GM12878 (cell line): ENCODE measurements around the gene ZNF366. TPM values are rescaled to one million over a fixed set of nuclear protein-coding genes. Genes with fewer than 3 reads are reported as not detected.

Experiments
- ATF7 ChIP-seq: fragments of 450-650 bp; IDR thresholded peaks from 2 replicates; pipeline ENCODE4 v1.6.1; 2016; ENCODE audit warnings: low read depth, mild to moderate bottlenecking
- HDAC2 ChIP-seq: fragments of 200-600 bp; sonication (generic); IDR thresholded peaks from 2 replicates; pipeline ENCODE4 v1.6.1; 2017
- HDGF ChIP-seq: fragments of 450-650 bp; IDR thresholded peaks from 2 replicates; pipeline ENCODE4 v1.6.1; 2016; ENCODE audit warnings: antibody characterized with exemption
- NBN ChIP-seq: fragments of 450-650 bp; IDR thresholded peaks from 2 replicates; pipeline ENCODE4 v1.6.1; 2016
- PML ChIP-seq: IDR thresholded peaks from 2 replicates; pipeline ENCODE4 v1.6.1; 2012; ENCODE audit warnings: low read length, inconsistent platforms
- POLR2AphosphoS5 ChIP-seq: IDR thresholded peaks from 2 replicates; pipeline ENCODE4 v1.6.1; 2011; ENCODE audit warnings: mild to moderate bottlenecking, low read length, inconsistent platforms
- SMARCA5 ChIP-seq: fragments of 450-650 bp; IDR thresholded peaks from 2 replicates; pipeline ENCODE4 v1.6.1; 2017; ENCODE audit warnings: mild to moderate bottlenecking
- STAT3 ChIP-seq: IDR thresholded peaks from 2 replicates; pipeline ENCODE4 v1.6.1; 2011; ENCODE audit warnings: low read depth, low read length, improper control_type of control experiment
- USF1 ChIP-seq: IDR thresholded peaks from 2 replicates; pipeline ENCODE4 v1.6.1; 2011; ENCODE audit warnings: borderline replicate concordance, low read depth, mild to moderate bottlenecking, moderate library complexity, mixed read lengths, low read length; ENCODE audit not compliant: insufficient read depth; ENCODE audit errors: extremely low read length
- ZNF687 ChIP-seq: fragments of 450-650 bp; IDR thresholded peaks from 2 replicates; pipeline ENCODE4 v1.6.1; 2017; ENCODE audit warnings: mild to moderate bottlenecking, moderate library complexity
- polyA plus RNA-seq, 11 experiments: library from polyadenylated mRNA; depleted of rRNA in 4 of 11; unstranded in 6 of 11; stranded (reverse) in 5 of 11; fragments of >200 nt; fragmentation: Nextera tagmentation in 4 of 11; fragmentation: Illumina TruSeq in 1 of 11; extraction: Ambion mirVana in 4 of 11; extraction: Trizol in 1 of 11; gene quantifications; 1 replicate in 1 of 11; 2 replicates in 10 of 11; pipeline versions ENCODE4 v1.2.1 to v1.2.3, GENCODE V29; 2011 to 2016; ENCODE audit warnings: inconsistent platforms in 2 of 11, missing spikeins in 2 of 11, low read depth in 1 of 11
- total RNA-seq, 4 experiments: library from RNA; depleted of rRNA in 3 of 4; stranded (reverse); fragments of >200 nt in 3 of 4; fragmentation: Illumina TruSeq in 1 of 4; extraction: Trizol in 1 of 4; gene quantifications; 2 replicates each; pipeline versions ENCODE4 v1.2.1 to v1.2.3, GENCODE V29; 2013 to 2021

ZNF366 gene
- total and polyA plus RNA-seq, 10 of the 15 experiments (the other 5 are each of a cell fraction or from before 2014, with no cell fraction given) = 0.01 to 0.18 (median 0.04) TPM; not detected in 6

- TF ChIP-seq ZNF687 = 0 out of 2 replicates have a peak, but pooled peaks have one; percentile 13
- TF ChIP-seq HDAC2 = no peak
- TF ChIP-seq POLR2AphosphoS5 = no peak
- TF ChIP-seq PML = no peak
- TF ChIP-seq ATF7 = 0 out of 2 replicates have a peak, but pooled peaks have one; percentile 37
- TF ChIP-seq HDGF = no peak
- no peak for TF ChIP-seq STAT3
- peak; percentile 65 for TF ChIP-seq NBN
- TF ChIP-seq USF1 = no peak
- peak; percentile 67; the same call in 1 of the 2 replicates for TF ChIP-seq SMARCA5
These were observed 1.3 kb upstream of the ZNF366 start (continued) for GRCh38 chr5:72508241-72509170.
